IgD-negative memory B cell (primary cell): ENCODE data around the gene ZNF771. TPM values are rescaled to one million over a fixed set of nuclear protein-coding genes. Genes with fewer than 3 reads are reported as not detected.
A peak's percentile ranks its signal among the peaks of the same experiment; 100 is the strongest.

Source experiments
- H3K27ac Mint-ChIP-seq, 3 donors: one replicate each; pipeline ENCODE4 v1.8.0; 2020 to 2022; ENCODE audit warnings: mild to moderate bottlenecking in 3 of 3, mixed read lengths in 3 of 3, moderate library complexity in 1 of 3
- H3K27me3 Mint-ChIP-seq: one replicate; pipeline ENCODE4 v1.8.0; 2021; ENCODE audit warnings: mixed read lengths
- H3K36me3 Mint-ChIP-seq: one replicate; pipeline ENCODE4 v1.8.0; 2020; ENCODE audit warnings: mild to moderate bottlenecking, mixed read lengths
- H3K4me1 Mint-ChIP-seq, 3 donors: one replicate each; pipeline ENCODE4 v1.8.0; 2020 to 2022; ENCODE audit warnings: mixed read lengths in 3 of 3, mild to moderate bottlenecking in 1 of 3
- H3K4me3 Mint-ChIP-seq, 4 donors: one replicate each; pipeline ENCODE4 v1.8.0; 2020 to 2022; ENCODE audit warnings: mild to moderate bottlenecking in 4 of 4, mixed read lengths in 4 of 4, moderate library complexity in 3 of 4
- H3K9me3 Mint-ChIP-seq, 3 donors: one replicate each; pipeline ENCODE4 v1.8.0; 2020 to 2021; ENCODE audit warnings: mixed read lengths in 3 of 3, mild to moderate bottlenecking in 1 of 3
- polyA plus RNA-seq: library from polyadenylated mRNA; unstranded; fragments of 300-500 nt; fragmentation: Illumina TruSeq; gene quantifications from one replicate; pipeline ENCODE4 v1.2.3, GENCODE V29; 2021

ZNF771 gene
- polyA plus RNA-seq, 1 donor from 2014 or later, result 4.8 TPM

- peaks cover 4% of the 10 kb centered on the region for H3K36me3 Mint-ChIP-seq
- no peak overlapping the region for H3K4me3 Mint-ChIP-seq
- peaks cover 0 to 15% (median 12%) of the 10 kb centered on the region in 3 donors for H3K4me1 Mint-ChIP-seq
- H3K9me3 Mint-ChIP-seq, result no peaks in the 10 kb centered on the region
- no peaks in the 10 kb centered on the region for H3K27me3 Mint-ChIP-seq
- no peak overlapping the region for H3K27ac Mint-ChIP-seq
These were observed 21.9 kb downstream of the ZNF771 start for GRCh38 chr16:30429418-30429677.

GRCh38 chr16:30429678-30430427 is 22.4 kb downstream of the ZNF771 start, which contains the start of gene DCTPP1:
Gene DCTPP1, minus strand, starts transcription at chr16:30430030. Its CDS starts 50 bp downstream, at chr16:30429980.
- Mint-ChIP-seq H3K4me3 (peak within 1 kb of the TSS in 1 of 4 donors; percentile 47), H3K36me3 (peaks cover under 1% of the 10 kb centered on the region), H3K27ac (no peak within 1 kb of the TSS), H3K27me3 (no peaks in the 10 kb centered on the region), H3K9me3 (no peaks in the 10 kb centered on the region), H3K4me1 (peaks cover 0 to 17% (median 13%) of the 10 kb centered on the region in 3 donors)

- Mint-ChIP-seq H3K27me3 (no peaks in the 10 kb centered on the region), H3K4me1 (peaks cover 0 to 17% (median 13%) of the 10 kb centered on the region in 3 donors), H3K4me3 (no peak overlapping the region), H3K36me3 (no peaks in the 10 kb centered on the region), H3K9me3 (no peaks in the 10 kb centered on the region), H3K27ac (no peak overlapping the region)
These were observed 23.1 kb downstream of the ZNF771 start for GRCh38 chr16:30430428-30430970.

GRCh38 chr16:30434852-30435251 is 27.4 kb downstream of the ZNF771 start:
- Mint-ChIP-seq H3K4me3 (peak overlapping the region in 1 of 4 donors; percentile 19), H3K4me1 (peaks cover 8 to 11% (median 10%) of the 10 kb centered on the region in 3 donors), H3K36me3 (no peaks in the 10 kb centered on the region), H3K27me3 (no peaks in the 10 kb centered on the region), H3K27ac (peak overlapping the region in 1 of 3 donors; percentile 1), H3K9me3 (no peaks in the 10 kb centered on the region)

GRCh38 chr16:30437511-30438046 is 30.2 kb downstream of the ZNF771 start:
- peak overlapping the region in 1 of 4 donors; percentile 52 for H3K4me3 Mint-ChIP-seq
- H3K9me3 Mint-ChIP-seq, result no peaks in the 10 kb centered on the region
- peak overlapping the region in 1 of 3 donors; percentile 86 for H3K27ac Mint-ChIP-seq
- H3K4me1 Mint-ChIP-seq, result peaks cover 13 to 20% (median 19%) of the 10 kb centered on the region in 3 donors
- no peaks in the 10 kb centered on the region for H3K27me3 Mint-ChIP-seq
- peaks cover 2% of the 10 kb centered on the region for H3K36me3 Mint-ChIP-seq

- Mint-ChIP-seq H3K27ac (peak overlapping the region in 2 of 3 donors; percentile 46 to 85), H3K4me1 (peaks cover 21 to 28% (median 27%) of the 10 kb centered on the region in 3 donors), H3K27me3 (no peaks in the 10 kb centered on the region), H3K4me3 (peak overlapping the region; percentile 41 to 89 (median 76)), H3K9me3 (peaks cover 0 to 2% (median 0%) of the 10 kb centered on the region in 3 donors), H3K36me3 (peaks cover 8% of the 10 kb centered on the region)
These were observed 31.4 kb downstream of the ZNF771 start for GRCh38 chr16:30438835-30439234.

- H3K36me3 Mint-ChIP-seq, result peaks cover 8% of the 10 kb centered on the region
- H3K27me3 Mint-ChIP-seq, result no peaks in the 10 kb centered on the region
- peak overlapping the region in 3 of 4 donors; percentile 38 to 89 (median 72) for H3K4me3 Mint-ChIP-seq
- peak overlapping the region in 1 of 3 donors; percentile 39 for H3K27ac Mint-ChIP-seq
- peaks cover 25 to 33% (median 28%) of the 10 kb centered on the region in 3 donors for H3K4me1 Mint-ChIP-seq
- peaks cover 0 to 2% (median 0%) of the 10 kb centered on the region in 3 donors for H3K9me3 Mint-ChIP-seq
These were observed 32.4 kb downstream of the ZNF771 start for GRCh38 chr16:30439720-30440348.

GRCh38 chr16:30443631-30444030 is 36.2 kb downstream of the ZNF771 start:
- Mint-ChIP-seq H3K27me3 (no peaks in the 10 kb centered on the region), H3K27ac (no peak overlapping the region), H3K36me3 (peaks cover 12% of the 10 kb centered on the region), H3K4me3 (peak overlapping the region; percentile 26 to 99 (median 92)), H3K4me1 (peaks cover 31 to 42% (median 34%) of the 10 kb centered on the region in 3 donors), H3K9me3 (peaks cover 0 to 2% (median 0%) of the 10 kb centered on the region in 3 donors)

GRCh38 chr16:30444231-30445148 is 37.1 kb downstream of the ZNF771 start:
- Mint-ChIP-seq H3K4me1 (peaks cover 26 to 36% (median 29%) of the 10 kb centered on the region in 3 donors), H3K9me3 (peaks cover 0 to 2% (median 0%) of the 10 kb centered on the region in 3 donors), H3K36me3 (peaks cover 12% of the 10 kb centered on the region), H3K27me3 (no peaks in the 10 kb centered on the region), H3K4me3 (peak overlapping the region; percentile 89 to 99 (median 95)), H3K27ac (no peak overlapping the region)

- no peak overlapping the region for H3K27ac Mint-ChIP-seq
- peaks cover 0 to 2% (median 0%) of the 10 kb centered on the region in 3 donors for H3K9me3 Mint-ChIP-seq
- peaks cover 22 to 32% (median 26%) of the 10 kb centered on the region in 3 donors for H3K4me1 Mint-ChIP-seq
- no peaks in the 10 kb centered on the region for H3K27me3 Mint-ChIP-seq
- peak overlapping the region; percentile 89 to 99 (median 95) for H3K4me3 Mint-ChIP-seq
- H3K36me3 Mint-ChIP-seq, result peaks cover 12% of the 10 kb centered on the region
These were observed 37.7 kb downstream of the ZNF771 start for GRCh38 chr16:30445149-30445407.

GRCh38 chr16:30445408-30446202 is 38.2 kb downstream of the ZNF771 start, which contains the start of gene SEPHS2:
Gene SEPHS2, minus strand, starts transcription at chr16:30445874. Its CDS starts 147 bp downstream, at chr16:30445727.
- Mint-ChIP-seq H3K4me3 (peak within 1 kb of the TSS; percentile 94 to 99 (median 98)), H3K36me3 (peaks cover 12% of the 10 kb centered on the region), H3K9me3 (peaks cover 0 to 2% (median 0%) of the 10 kb centered on the region in 3 donors), H3K4me1 (peaks cover 21 to 32% (median 23%) of the 10 kb centered on the region in 3 donors), H3K27me3 (no peaks in the 10 kb centered on the region), H3K27ac (peak within 1 kb of the TSS; percentile 92 to 98 (median 97))

GRCh38 chr16:30446203-30446595 is 38.8 kb downstream of the ZNF771 start:
- Mint-ChIP-seq H3K4me1 (peaks cover 24 to 37% (median 27%) of the 10 kb centered on the region in 3 donors), H3K4me3 (peak overlapping the region; percentile 94 to 99 (median 98)), H3K36me3 (peaks cover 12% of the 10 kb centered on the region), H3K9me3 (peaks cover 0 to 2% (median 0%) of the 10 kb centered on the region in 3 donors), H3K27ac (peak overlapping the region; percentile 92 to 98 (median 97)), H3K27me3 (no peaks in the 10 kb centered on the region)

GRCh38 chr16:30447512-30448226 is 40.3 kb downstream of the ZNF771 start:
- peaks cover 10% of the 10 kb centered on the region for H3K36me3 Mint-ChIP-seq
- no peak overlapping the region for H3K27ac Mint-ChIP-seq
- no peaks in the 10 kb centered on the region for H3K27me3 Mint-ChIP-seq
- peak overlapping the region in 3 of 4 donors; percentile 44 to 96 (median 73) for H3K4me3 Mint-ChIP-seq
- H3K9me3 Mint-ChIP-seq, result peaks cover 0 to 2% (median 0%) of the 10 kb centered on the region in 3 donors
- H3K4me1 Mint-ChIP-seq, result peaks cover 28 to 39% (median 35%) of the 10 kb centered on the region in 3 donors
